GM10847 (cell line): ENCODE measurements around the gene APMAP.

Source experiments
- POLR2A ChIP-seq: IDR thresholded peaks from 2 replicates; pipeline ENCODE4 v1.6.1; 2011; ENCODE audit not compliant: insufficient read length; ENCODE audit errors: extremely low read depth

The APMAP gene

DNA sequence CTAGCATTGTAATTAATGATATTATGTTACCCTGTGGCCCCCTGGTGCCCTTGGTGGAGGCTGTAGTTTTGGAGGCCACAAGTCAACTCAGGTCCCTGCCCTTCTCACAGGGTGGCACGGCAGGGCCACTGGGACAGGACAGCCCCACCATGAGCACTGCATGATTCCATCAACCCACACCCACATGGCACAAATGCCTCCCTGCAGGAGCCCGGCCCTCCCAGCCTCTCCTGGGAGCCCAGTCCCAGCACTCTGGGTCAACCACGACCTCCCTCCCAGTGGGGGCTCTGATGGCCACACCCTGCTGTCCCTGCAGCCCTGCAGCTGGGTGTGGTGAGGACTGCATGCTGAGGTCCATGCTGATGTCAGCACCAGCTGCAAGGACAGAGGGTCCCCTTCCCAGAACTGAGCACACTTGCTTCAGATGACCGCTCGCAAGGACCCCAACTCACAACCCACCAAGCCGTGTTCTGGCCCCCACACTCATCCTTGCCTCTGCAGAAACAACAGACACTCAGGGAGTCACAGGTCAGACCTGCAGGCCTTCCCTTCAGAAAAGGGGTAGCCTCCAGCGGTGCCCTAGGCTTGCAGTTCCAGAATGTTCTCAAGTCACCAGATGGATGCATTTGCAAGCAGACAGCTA lies 59.2 kb downstream of the APMAP start:
- TF ChIP-seq POLR2A: no peak

DNA sequence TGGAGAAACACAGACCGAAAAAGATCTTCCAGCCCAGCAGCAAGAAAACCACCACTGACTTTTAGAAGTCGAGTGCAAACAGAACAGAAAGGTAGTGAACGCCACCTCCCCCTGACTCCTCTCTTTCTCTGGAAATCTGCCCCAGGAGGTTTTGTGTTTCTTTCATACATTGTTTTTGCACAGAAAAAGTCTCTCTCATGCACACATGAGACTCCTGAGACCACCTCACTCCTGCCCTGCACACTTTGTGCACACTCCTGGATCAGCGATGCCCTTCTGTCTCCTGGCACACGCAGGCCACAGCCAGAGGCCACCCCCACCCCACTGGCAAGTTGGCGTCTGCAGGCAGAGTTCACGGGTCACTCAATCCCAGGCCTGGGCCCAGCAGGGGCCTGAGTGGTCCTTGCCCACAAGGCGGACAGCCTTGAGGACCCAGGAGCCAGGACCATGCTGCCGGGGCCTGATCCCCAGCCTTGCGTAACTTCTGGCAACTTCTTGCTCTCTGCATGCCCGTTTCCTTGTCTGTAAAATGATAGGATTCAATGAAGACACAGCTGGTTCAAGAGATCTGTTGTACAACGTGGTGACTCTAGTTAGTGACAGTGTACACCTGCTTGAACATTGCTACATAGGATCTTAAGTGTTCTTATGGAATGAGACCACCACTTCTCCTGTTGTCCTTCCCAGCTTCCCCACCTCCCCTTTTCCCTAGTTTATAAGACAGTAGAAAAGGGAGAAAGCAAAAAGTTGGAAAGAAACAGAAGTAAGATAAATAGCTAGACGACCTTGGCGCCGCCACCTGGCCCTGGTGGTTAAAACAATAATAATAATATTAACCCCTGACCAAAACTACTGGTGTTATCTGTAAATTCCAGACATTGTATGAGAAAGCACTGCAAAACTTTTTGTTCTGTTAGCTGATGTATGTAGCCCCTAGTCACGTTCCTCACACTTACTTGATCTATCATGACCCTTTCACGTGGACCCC lies 73.7 kb downstream of the APMAP start:
- TF ChIP-seq POLR2A: no peak

DNA sequence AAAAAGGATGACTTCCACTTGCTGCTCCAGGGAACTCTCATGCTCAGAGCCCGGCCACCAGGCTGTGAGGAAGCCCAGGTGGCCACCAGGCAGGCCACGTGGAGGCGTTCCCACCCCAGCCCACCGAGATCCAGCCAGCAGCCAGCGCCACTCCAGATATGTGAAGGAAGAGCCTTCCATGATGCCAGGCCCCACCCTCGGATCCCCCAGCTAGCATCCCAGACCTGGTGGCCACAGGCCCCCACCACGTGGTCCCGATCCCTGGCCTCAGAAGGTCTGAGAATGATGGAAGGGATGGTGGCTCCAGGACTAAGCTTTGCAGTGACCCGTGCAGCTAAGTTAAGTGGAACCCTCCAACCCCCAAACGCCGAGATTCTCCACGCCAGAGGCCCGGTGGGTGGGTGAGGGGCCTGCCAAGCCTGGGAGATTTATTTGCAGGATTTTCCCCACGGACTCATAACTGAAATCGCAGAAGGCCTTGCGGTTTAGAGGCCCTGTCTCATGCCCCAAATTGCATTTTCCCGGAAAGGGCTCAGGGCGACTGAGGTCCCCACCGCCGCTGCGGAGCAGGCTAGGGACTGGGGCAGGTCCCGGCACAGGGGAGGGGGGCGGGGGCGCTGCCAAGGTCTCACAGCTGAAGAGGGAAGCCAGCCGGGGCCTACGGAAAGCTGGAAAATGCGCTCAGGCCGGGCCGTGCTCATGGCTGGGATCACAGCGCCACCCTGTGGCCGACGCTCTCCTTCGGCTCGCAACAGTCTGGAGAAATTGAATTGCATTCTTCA lies 74.6 kb downstream of the APMAP start:
- no peak for TF ChIP-seq POLR2A

DNA sequence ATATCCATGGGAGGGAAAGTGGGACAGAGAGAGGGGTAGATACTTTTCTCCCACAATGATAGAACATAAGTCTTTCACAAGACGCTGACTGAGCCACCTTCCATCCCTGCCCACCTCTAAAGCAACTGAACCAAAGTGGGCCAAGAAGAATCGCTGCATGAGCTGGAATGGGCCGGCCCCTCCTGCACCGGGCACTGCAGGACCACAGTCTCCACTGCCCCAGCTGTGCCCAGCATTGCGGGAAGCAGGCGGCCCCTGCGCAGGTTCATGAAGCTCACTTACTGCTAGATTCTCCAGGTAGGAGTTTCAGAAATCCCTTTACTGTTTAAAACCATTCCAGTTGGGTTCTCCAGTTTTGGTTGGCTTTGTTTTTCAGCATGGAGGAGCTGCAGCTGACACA lies 75.5 kb downstream of the APMAP start:
- no peak for TF ChIP-seq POLR2A

DNA sequence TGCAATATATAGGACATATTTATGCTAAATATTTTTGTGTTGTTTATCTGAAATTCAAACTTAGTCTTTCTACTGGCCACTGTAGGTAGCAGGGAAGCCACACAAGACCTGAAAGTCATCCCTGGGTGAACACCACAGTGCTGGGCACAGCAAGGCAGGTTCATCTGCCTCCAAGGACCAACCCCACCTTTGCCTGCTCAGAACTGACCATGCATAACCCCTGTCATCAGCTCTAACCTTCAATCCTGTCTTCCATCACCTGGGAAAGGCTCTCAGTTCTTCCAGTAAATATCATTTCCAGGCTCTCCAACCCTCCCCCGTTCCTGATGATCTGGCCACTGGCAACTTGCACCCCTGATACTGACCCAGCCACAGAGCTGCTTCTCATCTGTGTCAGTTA lies 76.1 kb downstream of the APMAP start:
- TF ChIP-seq POLR2A: no peak

DNA sequence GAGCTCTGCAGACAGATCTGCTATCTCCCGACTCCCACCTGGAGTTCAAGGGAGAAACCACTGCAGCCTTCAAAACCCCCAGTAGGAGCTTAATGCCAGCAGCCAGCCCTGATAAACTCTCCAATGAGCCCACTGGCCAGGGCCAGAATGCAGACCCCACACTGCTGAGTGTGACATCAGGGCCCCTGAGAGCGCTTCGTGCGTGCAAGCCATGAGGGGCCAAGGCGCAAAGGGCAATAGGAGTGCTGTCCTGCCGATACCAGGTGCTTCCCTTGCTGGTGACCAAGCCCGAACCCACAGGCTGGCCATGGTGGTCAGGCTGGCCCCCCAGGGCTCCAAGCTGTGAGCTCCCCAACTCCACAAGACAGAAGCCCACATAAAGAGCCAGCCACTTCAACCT lies 76.7 kb downstream of the APMAP start:
- TF ChIP-seq POLR2A: no peak

DNA sequence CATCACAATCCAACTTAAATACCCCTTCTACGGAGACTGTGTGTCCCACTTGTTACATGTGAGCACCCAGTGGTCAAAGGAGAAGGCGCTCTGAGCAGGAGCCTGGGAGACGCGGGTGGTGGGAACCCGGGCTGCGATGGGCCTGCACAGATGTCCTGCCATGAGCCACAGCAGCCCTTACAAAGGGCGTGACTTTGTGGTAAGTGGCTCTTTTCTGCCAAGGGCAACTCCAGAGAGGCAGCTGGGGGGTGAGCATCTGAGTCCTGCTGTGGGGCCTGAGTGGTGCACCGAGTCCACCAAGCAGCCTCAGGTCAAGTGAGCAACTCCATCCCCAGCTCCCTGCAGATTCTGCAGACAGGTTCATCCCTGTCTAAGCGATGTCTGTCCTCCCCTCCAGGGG lies 77.1 kb downstream of the APMAP start:
- TF ChIP-seq POLR2A: no peak

DNA sequence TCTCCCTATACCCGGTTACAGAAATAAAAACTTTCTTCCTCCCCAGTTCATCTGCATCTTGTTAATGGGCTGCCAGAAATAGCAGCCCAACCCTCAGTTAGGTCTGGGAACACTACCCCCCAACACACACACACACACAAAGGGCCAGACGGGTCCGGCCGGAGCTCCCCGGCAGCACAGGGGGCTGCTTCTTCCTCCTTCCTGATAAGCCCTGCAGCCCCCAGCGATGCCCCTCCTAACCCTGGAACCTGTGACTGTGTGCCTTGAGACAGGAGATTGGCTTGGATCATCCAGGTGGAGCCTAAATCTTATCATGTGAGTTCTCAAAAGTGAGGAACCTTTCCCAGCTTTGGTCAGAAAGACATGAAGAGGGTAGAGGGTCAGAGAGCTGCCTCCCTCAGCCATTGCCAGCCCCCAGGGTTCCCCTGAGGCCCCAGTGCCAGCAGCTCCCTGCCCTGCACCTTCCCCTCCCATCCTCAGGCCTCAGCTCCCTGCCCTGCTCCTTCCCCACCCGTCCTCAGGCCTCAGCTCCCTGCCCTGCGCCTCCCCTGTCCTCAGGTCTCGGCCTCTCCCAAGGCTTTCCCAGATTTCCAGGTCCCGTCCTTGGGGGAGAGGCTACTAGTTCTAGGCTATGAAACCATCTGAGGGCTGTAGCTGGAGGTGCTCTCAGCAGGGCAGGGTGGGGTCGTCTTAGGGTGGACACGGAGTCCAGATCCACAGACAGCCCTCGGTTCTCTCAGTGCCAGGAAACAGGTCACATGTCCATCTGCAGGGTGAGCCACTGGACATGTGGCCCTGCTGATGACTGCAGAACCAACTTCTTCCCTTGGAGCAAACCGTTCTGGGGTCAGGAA lies 77.9 kb downstream of the APMAP start:
- TF ChIP-seq POLR2A: no peak

DNA sequence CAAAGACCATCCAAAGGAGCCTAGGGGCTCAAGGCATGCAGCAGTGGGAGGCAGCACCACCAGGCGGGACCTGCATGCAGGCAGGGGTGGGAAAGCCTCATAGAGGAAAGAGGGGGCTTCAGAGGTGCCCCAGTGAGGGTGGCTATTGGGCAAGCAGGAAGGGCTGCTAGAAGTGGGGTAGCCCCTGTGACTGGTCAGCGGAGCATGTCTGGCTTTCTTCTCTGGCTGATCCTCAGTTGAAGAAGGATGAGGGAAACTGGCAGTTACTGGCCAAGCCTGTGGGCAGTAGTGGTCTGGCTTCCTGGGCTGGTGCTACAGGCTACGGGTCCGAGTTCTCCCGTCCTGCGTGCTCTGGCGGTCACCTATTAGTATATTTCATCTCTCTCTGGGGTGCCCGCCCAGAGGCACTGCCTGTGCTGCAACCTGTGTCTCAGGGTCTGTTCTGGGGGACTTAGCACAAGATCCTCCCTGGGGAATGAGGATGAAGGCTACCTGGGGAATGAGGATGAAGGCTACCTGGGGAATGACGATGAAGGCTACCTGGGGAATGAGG lies 79.4 kb downstream of the APMAP start:
- no peak for TF ChIP-seq POLR2A
